A549 (cell line): ENCODE results near the gene TVP23C.

Experiments used
- BHLHE40 ChIP-seq: IDR thresholded peaks from 2 replicates; pipeline ENCODE4 v1.6.1; 2012; ENCODE audit warnings: low read depth, low read length, inconsistent platforms
- CHD4 ChIP-seq: fragments of 200-600 bp; sonication (generic); IDR thresholded peaks from 2 replicates; pipeline ENCODE4 v1.6.1; 2016; ENCODE audit warnings: antibody characterized with exemption, mild to moderate bottlenecking, borderline replicate concordance
- CTCF ChIP-seq: fragments of >200 bp; sonication (Bioruptor Twin); formaldehyde crosslinking; IDR thresholded peaks from 3 replicates; pipeline ENCODE4 v1.5.1; 2016
- EHMT2 ChIP-seq: fragments of 200-600 bp; sonication (generic); IDR thresholded peaks from 2 replicates; pipeline ENCODE4 v1.6.1; 2016; ENCODE audit warnings: antibody characterized with exemption, low read depth, mild to moderate bottlenecking, moderate library complexity
- HMGXB4 ChIP-seq: fragments of 250-450 bp; sonication (Bioruptor Pico); IDR thresholded peaks from 2 replicates; pipeline ENCODE4 v1.5.0; 2021; ENCODE audit warnings: mild to moderate bottlenecking, moderate library complexity, borderline replicate concordance
- MAZ ChIP-seq: fragments of 150-350 bp; IDR thresholded peaks from 2 replicates; pipeline ENCODE4 v1.6.1; 2014; ENCODE audit warnings: antibody characterized with exemption, low read depth, low read length, borderline replicate concordance
- MYC ChIP-seq: IDR thresholded peaks from 2 replicates; pipeline ENCODE4 v1.6.1; 2012; ENCODE audit warnings: mild to moderate bottlenecking, inconsistent platforms, low read length, improper control_type of control experiment, borderline replicate concordance
- NR3C1 ChIP-seq: fragments of >200 bp; sonication (Bioruptor Twin); formaldehyde crosslinking; IDR thresholded peaks from 3 replicates; pipeline ENCODE4 v1.6.1; 2017
- POLR2A ChIP-seq: IDR thresholded peaks from 2 replicates; pipeline ENCODE4 v1.6.1; 2012; ENCODE audit warnings: mild to moderate bottlenecking, low read length
- RAD21 ChIP-seq, 2 experiments: fragments of >200 bp in 1 of 2; sonication (Bioruptor Twin) in 1 of 2; formaldehyde crosslinking in 1 of 2; IDR thresholded peaks in 1 of 2; conservative IDR thresholded peaks in 1 of 2; 2 replicates in 1 of 2; 3 replicates in 1 of 2; pipeline ENCODE4 v1.6.1; 2012 to 2018; ENCODE audit warnings: inconsistent platforms in 1 of 2
- RFX5 ChIP-seq: fragments of 450-650 bp; IDR thresholded peaks from 2 replicates; pipeline ENCODE4 v1.7.1; 2014; ENCODE audit warnings: antibody characterized with exemption, mild to moderate bottlenecking, moderate library complexity
- RNF2 ChIP-seq: fragments of 200-600 bp; sonication (generic); IDR thresholded peaks from 2 replicates; pipeline ENCODE4 v1.6.1; 2016; ENCODE audit warnings: low read depth, mild to moderate bottlenecking, antibody characterized with exemption, moderate library complexity, borderline replicate concordance
- SREBF2 ChIP-seq: fragments of 450-650 bp; IDR thresholded peaks from 2 replicates; pipeline ENCODE4 v1.6.1; 2014; ENCODE audit warnings: mild to moderate bottlenecking, moderate library complexity

GRCh38 chr17:15501793-15502192 lies 61.5 kb downstream of the TVP23C start:
- TF ChIP-seq CHD4 (no peak), RAD21 (conservative IDR thresholded peaks at IDR 0.05 in 1 of 2, IDR thresholded peaks at IDR 0.05 in 1 of 2) (no peak), EHMT2 (no peak), CTCF (no peak), RNF2 (no peak), RFX5 (no peak), MAZ (no peak), POLR2A (no peak), BHLHE40 (no peak), SREBF2 (no peak), NR3C1 (no peak), MYC (no peak), HMGXB4 (CRISPR knock-in tag) (no peak)
